IPS-18c (cell line): ENCODE results near the gene GTF3C5.
"Not testable (repeated sequence)": the region's sequence is repeated elsewhere in the genome, so short reads cannot be mapped to it uniquely, and the experiment has no call there.

Source experiments
- H3K4me3 ChIP-seq: 2 replicates; pipeline ENCODE4 v1.7.0; 2013; ENCODE audit warnings: low read depth, mild to moderate bottlenecking, low read length, moderate library complexity; ENCODE audit not compliant: insufficient read depth
- H3K9me3 ChIP-seq: one replicate; pipeline ENCODE4 v1.6.1; 2013; ENCODE audit warnings: mild to moderate bottlenecking, low read length, moderate library complexity; ENCODE audit not compliant: control insufficient read depth, insufficient read depth

Gene GTF3C5

GRCh38 chr9:133008824-133009223, 22.0 kb upstream of the GTF3C5 start:
- Histone ChIP-seq H3K4me3 (no peak overlapping the region), H3K9me3 (no peaks in the 10 kb centered on the region)

GRCh38 chr9:133009906-133010582, 20.8 kb upstream of the GTF3C5 start:
- Histone ChIP-seq H3K4me3 (no peak overlapping the region), H3K9me3 (no peaks in the 10 kb centered on the region)

GRCh38 chr9:133014696-133015095, 16.1 kb upstream of the GTF3C5 start:
- no peak overlapping the region for H3K4me3 ChIP-seq
- H3K9me3 ChIP-seq: no peaks in the 10 kb centered on the region

GRCh38 chr9:133023117-133023890, 7.5 kb upstream of the GTF3C5 start:
- H3K9me3 ChIP-seq: no peaks in the 10 kb centered on the region
- no peak overlapping the region for H3K4me3 ChIP-seq

- Histone ChIP-seq H3K4me3 (no peak overlapping the region), H3K9me3 (no peaks in the 10 kb centered on the region)
These were observed 4.4 kb upstream of the GTF3C5 start for GRCh38 chr9:133026426-133026825.

- H3K9me3 ChIP-seq: no peaks in the 10 kb centered on the region
These were observed 3.7 kb upstream of the GTF3C5 start for GRCh38 chr9:133027134-133027533.

GRCh38 chr9:133028221-133028620, 2.6 kb upstream of the GTF3C5 start:
- H3K4me3 ChIP-seq: no peak overlapping the region

More at GRCh38 chr9:133027134-133027533, 3.7 kb upstream of the GTF3C5 start:
- no peak overlapping the region for H3K4me3 ChIP-seq

GRCh38 chr9:133029994-133030316, 842 bp upstream of the GTF3C5 start:
- Histone ChIP-seq H3K9me3 (no peaks in the 10 kb centered on the region), H3K4me3 (peak overlapping the region; percentile 85)

More at GRCh38 chr9:133028221-133028620, 2.6 kb upstream of the GTF3C5 start:
- no peaks in the 10 kb centered on the region for H3K9me3 ChIP-seq

- Histone ChIP-seq H3K4me3 (peak overlapping the region; percentile 96), H3K9me3 (no peaks in the 10 kb centered on the region)
These were observed 279 bp downstream of the GTF3C5 start for GRCh38 chr9:133031130-133031422.

GRCh38 chr9:133031496-133031911, 707 bp downstream of the GTF3C5 start:
- peak overlapping the region; percentile 96 for H3K4me3 ChIP-seq
- no peaks in the 10 kb centered on the region for H3K9me3 ChIP-seq

- Histone ChIP-seq H3K9me3 (no peaks in the 10 kb centered on the region), H3K4me3 (peak overlapping the region; percentile 96; the same call in 1 of the 2 replicates)
These were observed 1.4 kb downstream of the GTF3C5 start for GRCh38 chr9:133032171-133032570.

- Histone ChIP-seq H3K4me3 (no peak overlapping the region), H3K9me3 (no peaks in the 10 kb centered on the region)
These were observed 4.9 kb downstream of the GTF3C5 start for GRCh38 chr9:133035669-133036068.

- no peak overlapping the region for H3K4me3 ChIP-seq
- H3K9me3 ChIP-seq: no peaks in the 10 kb centered on the region
These were observed 7.1 kb downstream of the GTF3C5 start for GRCh38 chr9:133037775-133038515.

GRCh38 chr9:133040892-133041479, 10.2 kb downstream of the GTF3C5 start:
- not testable (repeated sequence) for H3K9me3 ChIP-seq, H3K4me3 ChIP-seq

GRCh38 chr9:133041958-133042357, 11.2 kb downstream of the GTF3C5 start:
- H3K9me3 ChIP-seq: no peaks in the 10 kb centered on the region
- no peak overlapping the region for H3K4me3 ChIP-seq

GRCh38 chr9:133042676-133043075, 11.9 kb downstream of the GTF3C5 start:
- Histone ChIP-seq H3K4me3 (no peak overlapping the region), H3K9me3 (no peaks in the 10 kb centered on the region)

GRCh38 chr9:133043449-133044035, 12.7 kb downstream of the GTF3C5 start:
- Histone ChIP-seq H3K9me3 (no peaks in the 10 kb centered on the region), H3K4me3 (no peak overlapping the region)
